HG03460 (cell line): ENCODE results near the gene ZBTB6.
"Not testable (repeated sequence)": the region's sequence is repeated elsewhere in the genome, so short reads cannot be mapped to it uniquely, and the experiment has no call there.

Experiments used
- ATAC-seq: cut with Tn5 transposase; IDR thresholded peaks from one replicate; pipeline ENCODE4 v1.9.1; 2021; ENCODE audit not compliant: unreplicated experiment

ZBTB6 gene

DNA sequence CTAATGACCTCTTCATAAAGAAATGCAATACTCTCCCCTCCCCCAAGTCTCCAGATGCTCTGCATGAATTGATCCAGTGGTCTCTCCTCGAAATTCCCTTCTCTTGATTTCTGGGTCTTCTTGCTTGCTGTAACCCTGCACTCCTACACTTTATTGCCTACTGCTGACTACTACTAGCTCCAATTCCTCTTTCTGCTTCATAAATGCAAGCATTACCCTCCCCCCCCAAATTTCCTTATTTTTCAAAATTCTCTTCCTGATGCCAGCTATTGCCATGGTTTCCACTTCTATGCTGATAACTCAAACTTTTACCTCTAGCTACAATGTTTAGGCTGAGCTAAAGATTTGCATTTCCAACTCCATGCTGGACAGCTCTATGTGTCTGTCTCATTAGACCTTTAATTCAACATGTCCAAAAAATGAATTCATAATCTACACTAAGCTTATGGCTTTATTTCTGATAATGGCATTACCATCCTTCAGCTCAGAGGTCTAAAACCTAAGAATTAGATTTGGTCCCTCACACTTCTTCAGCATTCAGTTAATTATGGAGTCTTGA lies 16.8 kb upstream of the ZBTB6 start:
- no peak for ATAC-seq

DNA sequence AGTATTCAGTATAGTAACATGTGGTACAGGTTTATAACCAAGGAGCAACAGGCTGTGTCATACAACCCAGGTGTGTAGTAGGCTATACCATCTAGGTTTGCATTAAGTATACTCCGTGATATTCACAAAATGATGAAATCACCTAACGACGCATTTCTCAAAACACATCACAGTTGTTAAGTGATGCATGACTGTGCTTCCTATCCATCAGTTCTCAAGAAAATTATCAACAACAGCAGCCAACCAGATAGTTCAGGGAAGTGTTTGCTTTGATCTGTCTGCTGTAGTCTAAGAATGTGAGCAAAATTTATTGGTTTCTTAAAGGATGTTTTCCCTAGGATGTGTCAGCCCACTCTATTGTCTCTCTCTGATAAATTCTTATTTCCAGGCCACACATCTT lies 10.8 kb upstream of the ZBTB6 start:
- no peak for ATAC-seq

DNA sequence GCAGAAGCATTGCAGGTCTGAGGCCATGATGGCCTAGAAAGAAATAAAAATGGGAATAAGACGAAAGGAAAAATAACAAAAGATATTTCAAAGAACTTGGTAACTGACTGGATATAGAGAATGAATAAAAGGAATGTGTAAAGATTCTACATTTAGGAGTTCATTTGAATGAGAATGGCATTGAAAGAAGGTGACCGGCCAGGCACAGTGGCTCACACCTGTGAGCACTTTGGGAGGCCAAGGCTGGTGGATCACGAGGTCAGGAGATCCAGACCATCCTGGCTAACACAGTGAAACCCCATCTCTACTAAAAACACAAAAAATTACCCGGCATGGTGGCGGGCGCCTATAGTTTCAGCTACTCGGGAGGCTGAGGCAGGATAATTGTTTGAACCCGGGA lies 9.6 kb upstream of the ZBTB6 start:
- ATAC-seq, result no peak

DNA sequence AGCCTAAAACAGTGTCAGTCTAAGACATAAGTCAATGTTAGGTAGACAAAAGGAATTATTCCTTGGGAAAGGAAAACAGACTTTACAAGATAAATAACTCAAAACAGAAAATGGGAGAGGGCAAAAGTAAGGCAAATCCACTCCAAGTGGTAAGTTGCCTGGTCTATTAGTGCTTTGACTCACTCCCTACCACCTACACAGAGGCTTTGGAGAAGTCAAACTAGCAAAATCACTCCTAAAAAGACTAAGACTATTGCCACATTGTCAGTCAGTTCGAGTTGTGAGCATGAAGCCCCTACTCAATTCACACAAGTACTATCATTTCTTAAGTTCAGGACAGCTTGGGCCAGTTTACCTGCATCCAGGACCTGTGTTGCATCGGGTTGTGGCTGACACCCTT lies 5.2 kb upstream of the ZBTB6 start:
- no peak for ATAC-seq

DNA sequence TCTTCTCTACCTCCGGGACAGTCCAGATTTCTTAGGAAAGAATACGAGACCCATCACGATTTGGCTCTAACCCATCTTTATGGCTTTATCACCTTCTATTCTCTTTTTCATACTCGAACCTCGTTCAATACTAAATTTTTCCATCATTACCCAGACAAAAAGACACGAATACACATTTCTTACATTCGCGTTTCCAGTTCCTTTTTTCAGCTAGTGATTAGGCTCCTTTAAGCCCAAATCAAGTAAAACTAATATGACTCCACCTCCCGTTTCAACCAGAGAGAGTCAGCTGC lies 506 bp downstream of the ZBTB6 start:
- ATAC-seq, result no peak

DNA sequence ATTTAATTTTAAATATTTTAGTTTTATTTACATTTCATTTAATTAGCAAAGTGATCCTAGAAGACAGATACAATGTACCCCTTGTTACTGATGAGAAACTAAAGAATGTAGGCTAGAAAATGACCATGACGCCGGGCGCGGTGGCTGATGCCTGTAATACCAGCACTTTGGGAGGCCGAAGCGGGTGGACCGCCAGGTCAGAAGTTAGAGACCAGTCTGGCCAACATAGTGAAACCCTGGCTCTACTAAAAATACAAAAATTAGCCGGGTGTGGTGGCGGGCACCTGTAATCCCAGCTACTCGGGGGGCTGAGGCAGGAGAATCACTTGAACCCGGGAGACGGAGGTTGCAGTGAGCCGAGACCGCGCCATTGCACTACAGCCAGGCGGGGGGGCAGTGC lies 7.0 kb downstream of the ZBTB6 start:
- ATAC-seq, result not testable (repeated sequence)

DNA sequence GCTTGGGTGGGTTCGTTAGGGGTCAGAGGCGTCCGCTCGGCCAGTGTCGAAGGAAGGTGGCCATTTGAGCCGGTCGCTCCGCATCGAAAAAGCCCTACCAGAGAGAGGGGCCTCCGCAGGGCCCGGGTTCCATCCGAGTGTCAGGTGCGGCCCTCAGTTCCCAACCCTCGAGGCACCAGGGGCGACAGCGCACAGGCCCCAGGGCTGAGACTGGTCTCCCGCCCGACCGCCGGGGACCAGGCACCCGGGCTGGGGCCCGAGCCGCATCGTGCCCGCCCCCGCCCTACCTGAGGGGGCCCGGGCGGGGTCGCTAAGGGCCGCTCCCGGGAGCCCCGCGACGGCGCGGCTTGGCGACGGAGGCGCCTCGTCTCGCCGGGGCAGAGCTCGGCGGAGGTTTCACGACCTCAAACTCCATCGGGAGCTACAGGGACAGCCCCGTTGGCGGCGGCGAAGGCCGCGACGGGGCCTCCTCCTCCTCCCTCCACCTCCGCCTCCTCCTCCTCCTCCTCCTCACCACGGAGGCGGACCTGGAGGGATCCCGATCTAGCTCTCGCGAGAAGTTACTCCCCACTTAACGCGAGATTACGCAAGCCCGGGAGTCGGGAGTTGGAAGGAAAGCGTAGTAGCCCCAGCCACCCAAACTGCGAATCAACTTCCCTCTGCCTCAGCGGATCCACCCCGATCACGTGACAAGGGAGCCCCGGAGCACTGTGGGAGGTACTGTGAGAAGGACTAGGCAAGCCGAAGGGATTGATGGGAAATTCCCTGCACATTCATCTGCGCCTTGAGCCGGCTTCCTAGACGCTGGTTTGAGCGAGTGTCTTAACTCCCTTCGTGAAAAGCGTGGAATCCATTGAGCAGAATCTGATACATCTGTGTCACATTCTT lies 8.1 kb downstream of the ZBTB6 start, which contains the start of gene RC3H2:
Gene RC3H2 (minus strand): TSS at position 537 of the 888 bp plus-strand sequence. CDS start 7,850 bp downstream, outside the sequence.
- peak; percentile 81 for ATAC-seq

DNA sequence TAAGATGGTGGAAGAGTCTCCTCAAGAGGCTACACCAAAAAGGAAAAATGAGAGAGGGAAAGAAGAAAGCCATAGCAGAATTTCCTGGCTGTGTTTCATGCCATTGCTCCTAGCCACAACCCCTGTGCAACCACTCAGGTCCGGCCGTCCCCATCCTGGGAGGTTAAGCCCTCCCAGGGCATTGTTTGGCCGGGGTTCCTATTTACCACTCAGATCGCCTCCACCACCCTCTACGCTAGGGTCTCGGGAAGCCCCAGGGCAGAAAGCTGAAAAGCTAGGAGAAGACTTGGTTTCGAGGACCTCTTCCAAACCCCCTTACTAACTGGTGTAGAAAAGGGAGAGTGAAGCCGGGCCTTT lies 8.7 kb downstream of the ZBTB6 start:
- peak; percentile 28 for ATAC-seq

DNA sequence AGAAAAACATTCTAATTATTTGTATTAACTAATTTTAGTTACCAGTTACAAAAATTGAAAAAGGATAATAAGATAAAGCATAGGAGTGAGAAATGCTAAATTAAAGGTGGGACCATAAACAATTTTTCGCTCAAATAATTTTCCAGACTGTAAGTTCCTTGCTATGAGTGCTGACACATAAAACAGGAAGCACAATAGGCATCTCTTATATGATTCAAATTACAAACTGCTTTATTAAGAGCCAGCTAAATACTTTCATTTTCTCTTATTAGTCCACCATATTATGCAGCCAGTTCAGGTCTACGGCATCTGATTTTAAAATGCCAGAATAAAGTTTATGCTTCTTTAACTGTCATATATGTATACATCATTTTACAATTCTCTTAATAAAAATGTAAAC lies 12.3 kb downstream of the ZBTB6 start:
- no peak for ATAC-seq

DNA sequence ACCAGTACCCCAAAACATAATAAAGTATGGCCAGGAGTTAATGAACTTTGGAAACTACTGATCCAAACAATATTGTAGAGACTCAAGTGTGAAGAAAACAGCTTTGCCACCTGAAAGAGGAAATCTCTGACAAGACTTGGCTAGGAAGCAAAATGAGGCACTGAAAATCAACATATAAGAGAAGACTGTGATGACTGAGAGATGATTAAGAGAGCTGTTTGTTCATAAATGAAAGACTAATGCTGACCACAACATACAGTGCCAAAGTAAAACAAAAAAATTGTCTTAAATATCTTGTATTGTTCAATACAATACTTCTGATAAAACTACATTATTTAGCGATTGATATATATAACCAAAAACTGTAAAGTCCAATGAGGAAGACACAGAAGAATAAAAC lies 15.2 kb downstream of the ZBTB6 start:
- no peak for ATAC-seq

DNA sequence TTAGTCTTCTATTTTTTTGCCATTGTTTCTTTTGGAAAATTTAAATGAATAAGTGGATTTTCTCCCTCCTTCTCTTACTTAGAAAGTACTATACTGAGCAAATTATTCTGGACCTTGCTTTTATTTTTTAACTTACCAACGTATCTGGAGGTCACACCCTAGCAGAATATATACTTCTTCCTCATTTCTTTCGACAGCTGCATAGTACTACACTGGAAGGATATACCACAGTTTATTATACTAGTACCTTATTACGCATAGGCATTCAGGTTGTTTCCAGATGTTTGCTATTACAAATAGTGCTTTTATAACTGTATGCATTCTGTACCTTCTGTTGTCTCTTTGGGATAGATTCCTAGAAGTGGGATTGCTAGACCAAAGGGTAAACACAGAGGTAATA lies 24.6 kb downstream of the ZBTB6 start:
- ATAC-seq, result no peak

DNA sequence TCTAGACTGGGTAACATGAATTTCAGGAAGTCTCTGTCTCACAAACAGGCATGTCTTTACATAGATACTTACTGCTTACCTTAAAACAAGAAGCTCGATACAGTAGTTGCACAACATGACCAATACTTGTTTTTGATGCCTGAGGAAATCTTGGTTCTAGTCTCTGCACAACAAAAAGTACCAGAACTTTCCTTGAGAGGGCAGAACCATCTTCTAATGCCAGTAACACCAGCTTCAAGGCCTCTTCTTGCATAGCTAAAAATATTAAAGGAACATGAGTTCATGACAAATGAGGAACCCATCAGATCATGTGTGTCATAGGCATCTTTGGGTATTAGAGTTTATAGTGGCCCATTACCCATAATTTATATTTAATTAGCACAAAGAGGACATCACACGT lies 30.0 kb downstream of the ZBTB6 start:
- ATAC-seq, result no peak

DNA sequence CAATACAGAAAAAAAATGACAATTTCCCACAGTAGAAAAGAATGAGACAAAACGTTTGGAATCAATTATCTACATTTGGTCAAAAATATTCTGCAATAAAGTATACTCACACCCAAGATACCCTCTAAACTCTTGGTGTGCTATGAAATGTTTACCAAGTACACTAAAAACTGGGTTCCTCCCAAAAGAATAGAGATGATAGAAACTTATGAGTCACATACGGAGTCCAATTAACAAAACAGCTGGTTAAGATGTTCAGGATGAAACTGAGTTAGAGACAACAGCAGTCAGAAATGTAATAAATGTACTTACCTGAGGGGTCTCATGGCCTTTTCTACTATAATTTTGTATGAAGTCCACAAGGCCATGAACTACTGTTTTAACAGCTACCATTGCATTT lies 33.7 kb downstream of the ZBTB6 start:
- no peak for ATAC-seq

DNA sequence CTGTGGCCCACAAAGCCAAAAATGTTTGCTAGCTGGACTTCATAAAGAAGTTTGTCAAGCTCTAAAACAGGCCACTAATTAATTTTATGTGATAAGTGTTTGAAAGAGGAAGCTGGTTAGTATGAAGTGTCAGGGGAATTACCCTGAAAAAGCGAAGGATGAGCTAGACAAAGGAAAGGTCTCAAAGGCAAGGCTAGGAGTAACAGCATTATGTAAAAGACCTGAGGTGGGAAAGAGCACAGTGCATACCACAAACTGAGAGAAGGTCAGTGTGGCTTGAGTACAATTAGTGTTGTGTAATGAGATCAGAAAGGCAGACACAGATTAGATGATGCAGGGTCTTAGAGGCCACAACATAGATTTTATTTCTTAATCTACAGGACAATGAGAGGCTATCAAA lies 37.6 kb downstream of the ZBTB6 start:
- no peak for ATAC-seq

DNA sequence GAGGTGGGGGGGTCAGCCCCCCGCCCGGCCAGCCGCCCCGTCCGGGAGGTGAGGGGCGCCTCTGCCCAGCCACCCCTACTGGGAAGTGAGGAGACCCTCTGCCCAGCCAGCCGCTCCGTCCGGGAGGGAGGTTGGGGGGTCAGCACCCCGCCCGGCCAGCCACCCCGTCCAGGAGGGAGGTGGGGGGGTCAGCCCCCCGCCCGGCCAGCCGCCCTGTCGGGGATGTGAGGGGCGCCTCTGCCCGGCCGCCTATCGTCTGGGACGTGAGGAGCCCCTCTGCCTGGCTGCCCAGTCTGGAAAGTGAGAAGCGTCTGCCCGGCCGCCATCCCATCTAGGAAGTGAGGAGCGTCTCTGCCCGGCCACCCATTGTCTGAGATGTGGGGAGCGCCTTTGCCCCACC lies 45.8 kb downstream of the ZBTB6 start:
- not testable (repeated sequence) for ATAC-seq

DNA sequence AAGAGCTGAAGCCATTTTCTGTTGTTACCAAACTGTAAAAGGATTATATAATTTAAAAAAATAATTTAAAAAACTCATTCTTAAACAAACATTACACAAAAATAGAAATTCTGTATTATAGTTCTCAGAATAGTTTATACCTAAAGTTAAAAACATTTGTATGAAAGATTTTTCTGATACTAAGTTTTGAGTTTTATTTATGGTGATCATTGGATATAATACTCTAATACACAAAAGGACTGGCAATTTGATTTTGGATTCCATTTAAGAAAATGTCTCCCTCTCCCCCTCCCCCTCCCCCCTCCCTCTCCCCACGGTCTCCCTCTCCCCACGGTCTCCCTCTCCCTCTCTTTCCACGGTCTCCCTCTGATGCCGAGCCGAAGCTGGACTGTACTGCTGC lies 47.0 kb downstream of the ZBTB6 start:
- ATAC-seq, result no peak

DNA sequence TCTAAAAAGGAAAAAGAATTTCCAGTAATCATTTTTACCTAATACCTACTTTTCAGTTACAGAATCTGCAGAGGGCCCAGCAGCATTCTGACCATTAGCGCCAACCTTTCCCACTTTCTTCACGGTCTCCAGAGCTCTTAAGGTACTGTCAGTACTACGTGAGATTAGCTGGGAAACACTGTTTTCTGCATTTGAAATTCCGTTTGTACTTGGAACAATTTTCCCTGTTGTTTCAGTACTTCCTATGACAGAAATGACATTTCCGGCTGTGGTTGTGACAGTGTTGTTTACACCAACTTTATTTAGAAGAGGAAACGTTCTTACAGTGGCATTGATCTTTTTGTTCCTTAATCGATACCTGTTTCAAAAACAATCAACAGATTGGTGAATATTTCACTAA lies 47.8 kb downstream of the ZBTB6 start:
- no peak for ATAC-seq

DNA sequence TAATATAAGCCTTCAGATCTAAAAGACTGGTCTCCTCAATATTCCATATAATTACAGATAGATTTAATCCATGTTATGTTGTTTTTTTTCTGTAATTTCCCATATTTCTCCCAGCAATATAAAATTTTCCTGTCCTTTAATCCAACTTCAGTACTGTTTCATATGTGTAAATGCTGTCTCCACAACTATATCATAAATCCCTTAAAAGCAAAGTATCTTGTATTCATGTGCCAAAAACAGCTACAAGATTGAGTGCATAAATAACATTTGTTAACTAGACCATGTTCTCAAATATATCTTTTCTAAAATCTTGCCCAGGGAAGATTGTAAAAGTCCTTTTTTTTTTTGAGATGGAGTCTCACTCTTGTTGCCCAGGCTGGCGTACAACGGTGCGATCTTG lies 49.7 kb downstream of the ZBTB6 start:
- no peak for ATAC-seq

DNA sequence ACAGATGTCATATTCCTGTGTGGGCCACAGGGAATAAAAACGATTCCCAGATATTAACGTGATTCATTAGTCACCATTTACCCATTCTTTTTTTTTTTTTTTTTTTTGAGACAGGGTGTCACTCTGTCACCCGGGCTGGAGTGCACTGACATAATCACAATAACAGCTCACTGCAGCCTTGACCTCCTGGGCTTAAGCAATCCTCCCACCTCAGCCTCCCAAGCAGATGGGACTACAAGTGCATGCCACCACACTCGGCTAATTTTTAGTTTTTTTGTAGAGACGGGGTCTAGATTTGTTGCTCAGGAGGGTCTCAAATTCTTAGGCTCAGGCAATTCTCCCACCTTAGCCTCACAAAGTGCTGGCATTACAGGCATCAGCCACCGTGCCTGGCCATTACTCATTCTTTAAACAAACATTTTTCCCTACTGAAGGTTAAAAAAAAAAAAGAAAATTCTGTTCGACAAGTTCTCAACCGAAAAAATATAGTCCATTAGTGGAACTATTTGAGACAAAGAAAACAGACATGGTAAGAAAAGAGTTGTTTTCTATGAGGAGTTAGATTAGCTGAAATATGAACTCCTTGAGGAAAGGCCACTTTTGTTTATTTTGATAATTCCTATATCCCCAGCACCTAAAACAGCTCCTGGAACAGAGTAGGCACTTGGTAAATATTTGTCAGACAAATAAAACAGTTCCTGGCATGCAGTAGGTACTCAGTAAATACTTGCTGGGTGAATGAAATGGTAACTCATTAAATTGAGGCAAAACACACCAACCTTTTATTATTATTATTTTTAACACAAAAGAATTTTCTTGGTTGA lies 52.6 kb downstream of the ZBTB6 start:
- no peak for ATAC-seq
